GM19395 (cell line): Measurements from ENCODE around the gene DPYSL4.

Source experiments
- ATAC-seq: cut with Tn5 transposase; IDR thresholded peaks from one replicate; pipeline ENCODE4 v1.9.1; 2021; ENCODE audit warnings: mild to moderate bottlenecking, moderate library complexity; ENCODE audit not compliant: unreplicated experiment

Gene DPYSL4

GRCh38 chr10:132186488-132187429 is at the start of gene DPYSL4:
DPYSL4 (plus strand) TSS chr10:132186948; CDS start chr10:132187064, 116 bp downstream.
- no peak for ATAC-seq

- no peak for ATAC-seq
These were observed 49.4 kb upstream of the DPYSL4 start for GRCh38 chr10:132137111-132138072.

- no peak for ATAC-seq
These were observed 48.6 kb upstream of the DPYSL4 start for GRCh38 chr10:132138133-132138532.

- no peak for ATAC-seq
These were observed 48.2 kb upstream of the DPYSL4 start for GRCh38 chr10:132138596-132138995.

GRCh38 chr10:132139526-132139925 is 47.2 kb upstream of the DPYSL4 start:
- ATAC-seq = no peak

- no peak for ATAC-seq
These were observed 46.4 kb upstream of the DPYSL4 start for GRCh38 chr10:132140167-132140925.

- ATAC-seq = no peak
These were observed 45.7 kb upstream of the DPYSL4 start for GRCh38 chr10:132141076-132141475.

- ATAC-seq = no peak
These were observed 45.0 kb upstream of the DPYSL4 start for GRCh38 chr10:132141526-132142395.

- peak; percentile 63 for ATAC-seq
These were observed 44.2 kb upstream of the DPYSL4 start for GRCh38 chr10:132142396-132143161.

- no peak for ATAC-seq
These were observed 43.6 kb upstream of the DPYSL4 start for GRCh38 chr10:132143162-132143561.

GRCh38 chr10:132144086-132144485 is 42.7 kb upstream of the DPYSL4 start:
- ATAC-seq = no peak

GRCh38 chr10:132145002-132145401 is 41.7 kb upstream of the DPYSL4 start:
- no peak for ATAC-seq

GRCh38 chr10:132145521-132146185 is 41.1 kb upstream of the DPYSL4 start:
- no peak for ATAC-seq

- no peak for ATAC-seq
These were observed 40.5 kb upstream of the DPYSL4 start for GRCh38 chr10:132146271-132146671.

- no peak for ATAC-seq
These were observed 39.5 kb upstream of the DPYSL4 start for GRCh38 chr10:132146941-132147915.

GRCh38 chr10:132148261-132149251 is 38.2 kb upstream of the DPYSL4 start:
- ATAC-seq = no peak
